OCI-LY1 (cell line): ENCODE results near the gene SLC4A8.

ENCODE experiments used
- EZH2 ChIP-seq: fragments of 200-600 bp; sonication (generic), shearing (Covaris generic); IDR thresholded peaks from 2 replicates; pipeline ENCODE4 v1.8.0; 2017; ENCODE audit warnings: borderline replicate concordance, mixed run types, mild to moderate bottlenecking, antibody characterized with exemption, low read length, moderate library complexity, mixed read lengths
- TF ChIP-seq, protein P1 (sequence below): fragments of 200-600 bp; sonication (generic), shearing (Covaris generic); IDR thresholded peaks from 2 replicates; pipeline ENCODE4 v1.5.1; 2017; ENCODE audit warnings: mild to moderate bottlenecking, antibody characterized with exemption, low read length, moderate library complexity, mixed read lengths

DNA sequence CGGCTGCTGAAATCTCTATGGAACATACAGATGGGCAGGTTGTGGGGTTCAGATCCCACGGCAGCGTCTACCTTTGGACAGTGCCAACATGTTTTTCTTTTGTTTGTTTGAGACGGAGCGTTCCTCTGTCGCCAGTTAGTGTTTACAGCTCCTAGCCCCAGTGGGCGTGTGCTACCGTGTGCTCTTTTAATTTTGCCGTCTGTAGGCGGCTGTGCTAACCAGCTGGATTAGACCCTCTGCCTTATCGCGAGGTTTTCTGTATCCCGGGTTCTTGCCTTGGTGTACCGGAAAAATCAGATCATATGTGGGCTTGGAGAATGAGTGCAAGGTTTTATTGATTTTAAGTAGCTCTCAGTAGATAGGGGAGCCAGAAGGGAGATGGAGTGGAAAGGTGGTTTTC lies 23.6 kb upstream of the SLC4A8 start:
- TF ChIP-seq, protein P1, sequence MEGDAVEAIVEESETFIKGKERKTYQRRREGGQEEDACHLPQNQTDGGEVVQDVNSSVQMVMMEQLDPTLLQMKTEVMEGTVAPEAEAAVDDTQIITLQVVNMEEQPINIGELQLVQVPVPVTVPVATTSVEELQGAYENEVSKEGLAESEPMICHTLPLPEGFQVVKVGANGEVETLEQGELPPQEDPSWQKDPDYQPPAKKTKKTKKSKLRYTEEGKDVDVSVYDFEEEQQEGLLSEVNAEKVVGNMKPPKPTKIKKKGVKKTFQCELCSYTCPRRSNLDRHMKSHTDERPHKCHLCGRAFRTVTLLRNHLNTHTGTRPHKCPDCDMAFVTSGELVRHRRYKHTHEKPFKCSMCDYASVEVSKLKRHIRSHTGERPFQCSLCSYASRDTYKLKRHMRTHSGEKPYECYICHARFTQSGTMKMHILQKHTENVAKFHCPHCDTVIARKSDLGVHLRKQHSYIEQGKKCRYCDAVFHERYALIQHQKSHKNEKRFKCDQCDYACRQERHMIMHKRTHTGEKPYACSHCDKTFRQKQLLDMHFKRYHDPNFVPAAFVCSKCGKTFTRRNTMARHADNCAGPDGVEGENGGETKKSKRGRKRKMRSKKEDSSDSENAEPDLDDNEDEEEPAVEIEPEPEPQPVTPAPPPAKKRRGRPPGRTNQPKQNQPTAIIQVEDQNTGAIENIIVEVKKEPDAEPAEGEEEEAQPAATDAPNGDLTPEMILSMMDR = no peak
- no peak for TF ChIP-seq EZH2
